DOHH2 (cell line): Measurements from ENCODE around the gene ABCG1.

ENCODE experiments used
- EZH2phosphoT487 ChIP-seq: fragments of 200-600 bp; sonication (generic); IDR thresholded peaks from 2 replicates; pipeline ENCODE4 v1.6.1; 2017; ENCODE audit warnings: borderline replicate concordance, mild to moderate bottlenecking, antibody characterized with exemption, low read length, moderate library complexity, mixed read lengths
- TF ChIP-seq, protein P1 (sequence below): fragments of 200-600 bp; sonication (generic); IDR thresholded peaks from one replicate; pipeline ENCODE4 v1.5.1; 2014; ENCODE audit warnings: antibody characterized with exemption, mild to moderate bottlenecking, low read depth, low read length; ENCODE audit not compliant: poor library complexity, severe bottlenecking

GRCh38 chr21:42276526-42277154 lies 57.7 kb downstream of the ABCG1 start:
- TF ChIP-seq, protein P1, sequence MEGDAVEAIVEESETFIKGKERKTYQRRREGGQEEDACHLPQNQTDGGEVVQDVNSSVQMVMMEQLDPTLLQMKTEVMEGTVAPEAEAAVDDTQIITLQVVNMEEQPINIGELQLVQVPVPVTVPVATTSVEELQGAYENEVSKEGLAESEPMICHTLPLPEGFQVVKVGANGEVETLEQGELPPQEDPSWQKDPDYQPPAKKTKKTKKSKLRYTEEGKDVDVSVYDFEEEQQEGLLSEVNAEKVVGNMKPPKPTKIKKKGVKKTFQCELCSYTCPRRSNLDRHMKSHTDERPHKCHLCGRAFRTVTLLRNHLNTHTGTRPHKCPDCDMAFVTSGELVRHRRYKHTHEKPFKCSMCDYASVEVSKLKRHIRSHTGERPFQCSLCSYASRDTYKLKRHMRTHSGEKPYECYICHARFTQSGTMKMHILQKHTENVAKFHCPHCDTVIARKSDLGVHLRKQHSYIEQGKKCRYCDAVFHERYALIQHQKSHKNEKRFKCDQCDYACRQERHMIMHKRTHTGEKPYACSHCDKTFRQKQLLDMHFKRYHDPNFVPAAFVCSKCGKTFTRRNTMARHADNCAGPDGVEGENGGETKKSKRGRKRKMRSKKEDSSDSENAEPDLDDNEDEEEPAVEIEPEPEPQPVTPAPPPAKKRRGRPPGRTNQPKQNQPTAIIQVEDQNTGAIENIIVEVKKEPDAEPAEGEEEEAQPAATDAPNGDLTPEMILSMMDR, result no peak
- TF ChIP-seq EZH2phosphoT487, result no peak
